Thoracic aorta (tissue), 2 donors: ENCODE results near the gene GPR160. TPM values are rescaled to one million over a fixed set of nuclear protein-coding genes. Genes with fewer than 3 reads are reported as not detected.

ENCODE experiments used
- ATAC-seq: fragments of 150-250 bp; one replicate; pipeline ENCODE4 v1.8.0; 2017; ENCODE audit warnings: low read depth; ENCODE audit not compliant: insufficient number of reproducible peaks, low FRiP score
- DNase-seq: peaks from one replicate; pipeline ENCODE4 v3.0.0-alpha.2; 2020; ENCODE audit warnings: low spot score
- H3K27ac ChIP-seq, 2 donors: fragments of 200-600 bp; sonication (generic); 1 replicate in 1 of 2; 2 replicates in 1 of 2; pipeline ENCODE4 v1.5.1; 2016; ENCODE audit warnings: mild to moderate bottlenecking in 2 of 2, moderate library complexity in 2 of 2
- H3K27me3 ChIP-seq: fragments of 200-600 bp; sonication (generic); replicated peaks from 2 replicates; pipeline ENCODE4 v1.6.0; 2016; ENCODE audit warnings: mild to moderate bottlenecking; ENCODE audit not compliant: insufficient read depth
- H3K36me3 ChIP-seq: fragments of 200-600 bp; sonication (generic); one replicate; pipeline ENCODE4 v1.5.1; 2016
- H3K4me1 ChIP-seq, 2 donors: fragments of 200-600 bp; sonication (generic); 1 replicate in 1 of 2; 2 replicates in 1 of 2; pipeline versions ENCODE4 v1.5.1 to v1.6.0; 2016; ENCODE audit warnings: low read depth in 2 of 2, mild to moderate bottlenecking in 1 of 2; ENCODE audit not compliant: control insufficient read depth in 1 of 2
- H3K4me3 ChIP-seq: fragments of 200-600 bp; sonication (generic); 2 replicates; pipeline ENCODE4 v1.5.1; 2016; ENCODE audit warnings: mild to moderate bottlenecking
- H3K9me3 ChIP-seq: fragments of 200-600 bp; sonication (generic); 2 replicates; pipeline ENCODE4 v1.5.1; 2016
- CTCF ChIP-seq: fragments of 200-600 bp; sonication (generic); IDR thresholded peaks from one replicate; pipeline ENCODE4 v1.5.1; 2019; ENCODE audit warnings: antibody characterized with exemption
- total RNA-seq, 2 donors: library from RNA; depleted of rRNA; stranded (reverse); fragments of >200 nt; gene quantifications; one replicate each; pipeline versions ENCODE4 v1.1.0 to v1.2.3, GENCODE V29; 2016

GPR160 gene
- total RNA-seq, 2 donors from 2014 or later = 2.2 to 2.3 TPM

- no peak for DNase-seq
- Histone ChIP-seq H3K4me3 (peak overlapping the region; percentile 23), H3K27me3 (no peaks in the 10 kb centered on the region), H3K4me1 (no peaks in the 10 kb centered on the region), H3K9me3 (no peaks in the 10 kb centered on the region), H3K27ac (no peak overlapping the region), H3K36me3 (no peaks in the 10 kb centered on the region)
- TF ChIP-seq CTCF = no peak
- no peak for ATAC-seq
Measured at GRCh38 chr3:170044271-170044670, 6.5 kb downstream of the GPR160 start.

GRCh38 chr3:170044795-170045244, 7.0 kb downstream of the GPR160 start:
- Histone ChIP-seq H3K27me3 (no peaks in the 10 kb centered on the region), H3K4me1 (no peaks in the 10 kb centered on the region), H3K9me3 (no peaks in the 10 kb centered on the region), H3K4me3 (peak overlapping the region; percentile 23), H3K36me3 (no peaks in the 10 kb centered on the region), H3K27ac (no peak overlapping the region)
- DNase-seq (no peak), ATAC-seq (no peak)
- no peak for TF ChIP-seq CTCF

- Histone ChIP-seq H3K9me3 (no peaks in the 10 kb centered on the region), H3K27me3 (no peaks in the 10 kb centered on the region), H3K4me3 (no peak overlapping the region), H3K36me3 (no peaks in the 10 kb centered on the region), H3K27ac (no peak overlapping the region), H3K4me1 (no peaks in the 10 kb centered on the region)
- DNase-seq = no peak
- no peak for ATAC-seq
- no peak for TF ChIP-seq CTCF
Measured at GRCh38 chr3:170046269-170047132, 8.7 kb downstream of the GPR160 start.

- Histone ChIP-seq H3K27ac (no peak overlapping the region), H3K4me3 (no peak overlapping the region)
Measured at GRCh38 chr3:170047133-170047404, 9.3 kb downstream of the GPR160 start.

More at GRCh38 chr3:170047133-170047404, 9.3 kb downstream of the GPR160 start:
- Histone ChIP-seq H3K27me3 (no peaks in the 10 kb centered on the region), H3K9me3 (no peaks in the 10 kb centered on the region), H3K36me3 (no peaks in the 10 kb centered on the region), H3K4me1 (no peaks in the 10 kb centered on the region)
- DNase-seq (no peak), ATAC-seq (no peak)
- no peak for TF ChIP-seq CTCF
